Stimulated activated CD4-positive, alpha-beta T cell treated with anti-CD3 and anti-CD28 coated beads, TNF-alpha, amount 100 ng/mL, for 1 hour (primary cell): Measurements from ENCODE around the gene STK39.
"Not testable (repeated sequence)": the region's sequence is repeated elsewhere in the genome, so short reads cannot be mapped to it uniquely, and the experiment has no call there.

Experiments
- DNase-seq, 3 donors: peaks; one replicate each; pipeline ENCODE4 v3.0.0-alpha.2; 2020; ENCODE audit warnings: low read depth in 3 of 3, low spot score in 1 of 3

STK39 gene

GRCh38 chr2:168140892-168141291, 106.5 kb downstream of the STK39 start:
- DNase-seq, result no peak

DNA sequence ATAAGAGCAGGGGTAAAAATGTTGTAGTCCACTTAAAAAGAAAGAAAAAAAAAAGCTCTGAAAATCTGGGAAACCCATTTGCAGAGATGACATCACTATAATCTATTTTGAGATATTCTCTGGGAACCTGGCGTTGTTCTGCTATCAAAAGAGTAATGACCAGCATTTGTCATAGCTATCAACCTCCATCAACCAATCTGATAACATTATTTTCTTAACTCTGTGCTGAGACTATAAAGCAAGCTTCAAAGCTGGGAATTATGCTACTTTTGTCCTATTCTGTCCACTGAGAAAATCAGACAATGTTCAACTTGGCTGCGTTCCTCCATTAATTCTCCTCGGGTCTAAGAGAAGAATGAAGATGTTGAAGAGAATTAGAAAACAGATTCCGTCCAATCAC, 107.5 kb downstream of the STK39 start:
- no peak for DNase-seq

GRCh38 chr2:168138901-168139300, 108.5 kb downstream of the STK39 start:
- no peak for DNase-seq

DNA sequence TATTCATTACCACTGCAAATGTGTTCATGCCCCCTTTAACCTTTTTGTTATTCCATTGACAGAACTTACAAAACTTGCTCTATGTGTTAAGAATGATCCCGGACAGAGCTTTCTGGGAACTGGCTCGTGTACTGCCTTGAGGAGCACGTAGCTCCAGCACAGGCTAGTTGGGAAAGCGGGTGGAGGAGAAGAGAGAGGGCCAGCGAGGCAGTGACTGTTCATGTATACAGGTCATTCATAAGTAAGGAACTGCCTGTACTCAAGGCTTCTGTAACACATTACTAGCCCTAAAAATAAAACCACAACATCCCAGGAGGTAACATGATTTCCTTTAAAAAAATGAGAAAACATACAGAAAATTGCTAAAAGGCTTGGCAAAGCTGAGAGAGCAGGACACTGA, 109.0 kb downstream of the STK39 start:
- no peak for DNase-seq

GRCh38 chr2:168137510-168138180, 109.8 kb downstream of the STK39 start:
- DNase-seq, result no peak

GRCh38 chr2:168136392-168136977, 110.9 kb downstream of the STK39 start:
- DNase-seq, result no peak

GRCh38 chr2:168135630-168136029, 111.8 kb downstream of the STK39 start:
- no peak for DNase-seq

DNA sequence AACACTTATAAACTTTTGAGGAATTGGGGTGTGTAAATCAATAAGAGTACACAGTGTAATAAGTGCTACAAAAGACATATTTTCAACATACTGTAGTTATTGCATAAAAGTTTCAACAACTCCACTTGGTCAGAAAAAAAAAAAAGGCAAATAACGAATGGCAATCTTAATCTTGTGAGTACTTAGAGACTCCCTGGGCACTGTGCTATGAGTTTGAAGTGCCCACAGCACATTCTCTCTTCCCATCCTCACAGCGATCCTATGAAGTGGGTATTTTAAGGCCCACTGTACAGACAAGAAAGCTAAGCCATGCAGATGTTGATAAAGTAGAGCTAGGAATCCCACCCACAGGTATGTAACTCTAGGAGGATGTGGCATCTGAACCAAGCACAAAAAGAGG, 112.3 kb downstream of the STK39 start:
- no peak for DNase-seq

DNA sequence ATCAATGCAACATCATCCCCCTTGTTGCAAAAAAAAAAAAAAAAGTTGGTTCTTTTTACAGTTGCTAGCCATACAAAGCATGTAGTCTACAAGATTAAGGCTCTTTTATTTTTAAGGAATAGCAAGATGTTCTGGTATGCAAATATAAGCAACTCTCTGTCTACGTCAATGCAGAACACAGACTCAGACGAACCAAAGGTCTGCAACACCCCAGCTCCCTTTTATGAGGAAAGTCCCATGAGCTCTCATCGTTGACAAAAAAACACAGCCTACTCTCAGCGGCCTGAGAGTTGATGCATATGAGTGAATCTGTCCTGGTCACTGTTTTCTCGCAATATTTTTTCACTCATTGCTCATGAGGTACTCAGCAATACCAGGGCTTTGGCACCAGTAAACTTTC, 112.9 kb downstream of the STK39 start:
- DNase-seq, result no peak

GRCh38 chr2:168132389-168132788, 115.0 kb downstream of the STK39 start:
- no peak for DNase-seq

DNA sequence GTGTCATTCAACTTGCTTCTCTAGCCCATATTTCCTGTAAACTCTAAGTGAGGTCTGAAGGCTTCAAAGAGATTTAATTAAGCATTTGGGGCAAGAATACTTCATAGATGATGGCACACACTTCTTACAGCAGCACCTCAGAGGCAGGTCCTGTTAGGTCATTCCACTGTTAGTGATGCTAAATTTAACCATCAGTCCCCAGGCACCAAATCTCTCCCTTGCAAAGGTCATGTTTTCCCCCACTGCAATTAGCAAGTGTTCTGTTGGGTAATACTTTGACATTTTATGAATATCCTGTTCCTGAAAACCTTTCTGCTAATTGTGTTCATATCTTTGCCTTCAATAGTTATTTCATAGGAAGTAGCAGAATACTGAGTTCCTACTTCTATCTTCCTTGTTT, 117.0 kb downstream of the STK39 start:
- DNase-seq, result no peak

GRCh38 chr2:168127371-168127770, 120.0 kb downstream of the STK39 start:
- DNase-seq, result no peak

- DNase-seq, result not testable (repeated sequence)
Observed at GRCh38 chr2:168122210-168122609, 125.2 kb downstream of the STK39 start.

DNA sequence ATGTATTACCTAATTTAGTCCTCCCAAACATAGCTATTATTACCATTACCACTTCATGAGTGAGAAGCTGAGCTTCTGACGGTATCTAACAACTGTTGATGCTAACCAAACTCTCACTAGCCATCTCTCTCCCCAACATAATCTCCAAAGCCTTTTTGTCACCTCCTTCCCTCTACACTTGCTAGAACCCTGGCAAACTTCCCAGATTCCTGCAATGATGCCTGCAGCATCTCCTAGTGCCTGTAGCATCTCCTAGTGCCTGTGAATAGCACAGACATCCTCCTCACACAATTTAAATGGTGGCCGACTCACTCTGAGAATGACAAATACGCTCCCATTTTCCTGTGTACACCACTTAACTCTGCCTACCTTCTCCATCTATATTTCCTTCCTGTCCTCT, 126.7 kb downstream of the STK39 start:
- no peak for DNase-seq

- no peak for DNase-seq
Observed at GRCh38 chr2:168120310-168120709, 127.1 kb downstream of the STK39 start.

DNA sequence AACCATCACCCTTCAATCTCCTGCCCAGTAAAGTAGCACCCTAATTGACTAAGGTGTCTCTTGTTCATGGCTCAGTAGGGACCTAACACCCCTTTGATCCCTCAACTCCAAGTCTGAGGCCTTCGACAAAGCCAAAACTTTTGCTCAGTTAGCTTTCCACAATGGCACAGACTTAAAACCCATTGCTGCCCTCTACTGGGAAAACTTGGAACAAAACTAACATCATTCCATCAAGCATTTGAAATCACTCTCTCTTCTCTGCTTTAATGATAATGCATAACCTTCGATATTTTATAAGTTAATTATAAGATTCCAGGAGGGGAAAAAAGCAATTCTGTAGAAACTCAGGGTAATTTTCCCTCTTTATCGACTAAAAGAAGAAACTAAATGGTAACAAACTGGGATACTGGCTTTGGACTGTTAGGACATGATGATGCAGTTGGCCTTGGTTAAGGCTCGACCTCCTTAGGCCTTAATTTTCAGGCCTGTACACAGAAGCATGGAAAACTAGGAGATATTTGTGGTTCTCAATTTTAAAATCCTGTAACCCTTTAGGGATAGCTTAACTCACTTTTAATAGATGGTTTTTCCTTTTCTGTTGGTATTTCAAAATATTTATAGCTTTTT, 127.8 kb downstream of the STK39 start:
- DNase-seq, result no peak

DNA sequence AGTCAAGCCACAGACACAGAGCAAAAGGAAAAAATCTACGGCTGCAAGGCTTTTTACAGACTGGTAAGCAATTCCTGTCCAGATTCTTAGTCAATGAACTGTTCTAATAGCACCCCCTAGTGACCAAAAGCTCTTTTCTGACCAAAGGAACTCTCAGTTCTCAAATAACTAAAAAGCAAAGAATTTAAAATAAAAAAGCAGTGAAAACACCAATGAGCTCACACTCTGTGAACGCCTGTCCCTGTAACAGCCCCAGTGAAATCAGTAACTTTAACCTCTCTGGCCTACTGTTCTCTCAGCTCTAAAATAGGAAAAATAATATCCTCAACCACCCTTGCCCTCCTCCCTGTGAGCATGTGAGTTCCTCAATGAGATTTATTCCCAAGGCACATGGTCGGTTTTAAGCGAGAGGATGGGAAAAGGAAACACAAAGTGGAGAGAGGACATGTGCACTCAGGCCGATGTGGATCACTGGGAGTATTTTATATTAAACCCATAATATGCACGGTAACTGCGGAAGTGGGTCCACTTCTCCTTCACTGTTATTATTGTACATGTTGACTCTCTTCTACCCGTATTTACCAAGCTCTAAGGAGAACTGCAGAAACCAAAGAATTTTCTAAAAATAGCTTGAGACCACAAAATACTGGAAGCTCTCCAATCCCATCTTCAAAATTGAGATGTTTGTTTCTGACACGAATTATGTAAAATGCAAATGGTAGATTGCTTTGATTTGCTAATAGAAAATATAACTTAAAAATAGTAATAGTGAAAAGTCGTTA, 128.5 kb downstream of the STK39 start:
- DNase-seq, result no peak

DNA sequence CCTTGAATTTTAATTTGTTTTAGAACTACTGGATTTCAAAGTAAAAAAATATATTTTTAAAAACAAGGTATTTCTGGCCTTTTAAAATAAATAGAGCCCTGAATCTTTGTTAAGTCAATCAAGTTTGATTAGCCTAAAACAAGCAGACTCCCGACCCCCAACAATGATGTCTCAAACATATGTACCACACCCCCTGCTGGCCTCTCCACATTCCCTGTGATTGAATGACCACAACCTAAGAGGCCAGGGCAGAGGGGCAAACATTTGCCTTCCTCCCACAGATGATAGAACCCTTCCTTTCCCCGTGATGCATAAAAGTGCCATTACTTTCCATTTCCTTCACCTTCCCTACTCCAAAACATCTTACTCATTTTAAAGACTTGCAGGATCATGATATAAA, 130.9 kb downstream of the STK39 start:
- DNase-seq, result no peak

DNA sequence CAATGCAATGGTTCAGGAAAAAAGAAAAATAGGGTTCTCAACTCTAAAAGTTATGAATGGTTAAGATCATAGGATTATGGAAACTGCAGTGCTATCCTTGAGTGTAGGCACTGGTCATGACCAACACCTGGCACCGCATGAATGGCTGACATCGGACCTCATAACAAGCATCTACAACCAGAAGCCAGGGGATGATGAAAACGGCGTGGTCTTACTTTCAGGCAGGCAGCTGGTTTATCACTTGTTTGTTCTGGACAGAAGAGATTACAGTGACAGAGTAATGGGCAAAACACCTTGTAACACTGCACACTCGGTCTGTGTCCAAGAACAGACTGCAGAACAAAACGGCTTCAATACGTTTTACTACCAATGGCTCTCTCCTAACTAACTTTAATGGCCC, 132.8 kb downstream of the STK39 start:
- no peak for DNase-seq

GRCh38 chr2:168114040-168114439, 133.4 kb downstream of the STK39 start:
- DNase-seq, result no peak

- DNase-seq, result no peak
Observed at GRCh38 chr2:168107322-168107721, 140.1 kb downstream of the STK39 start.

DNA sequence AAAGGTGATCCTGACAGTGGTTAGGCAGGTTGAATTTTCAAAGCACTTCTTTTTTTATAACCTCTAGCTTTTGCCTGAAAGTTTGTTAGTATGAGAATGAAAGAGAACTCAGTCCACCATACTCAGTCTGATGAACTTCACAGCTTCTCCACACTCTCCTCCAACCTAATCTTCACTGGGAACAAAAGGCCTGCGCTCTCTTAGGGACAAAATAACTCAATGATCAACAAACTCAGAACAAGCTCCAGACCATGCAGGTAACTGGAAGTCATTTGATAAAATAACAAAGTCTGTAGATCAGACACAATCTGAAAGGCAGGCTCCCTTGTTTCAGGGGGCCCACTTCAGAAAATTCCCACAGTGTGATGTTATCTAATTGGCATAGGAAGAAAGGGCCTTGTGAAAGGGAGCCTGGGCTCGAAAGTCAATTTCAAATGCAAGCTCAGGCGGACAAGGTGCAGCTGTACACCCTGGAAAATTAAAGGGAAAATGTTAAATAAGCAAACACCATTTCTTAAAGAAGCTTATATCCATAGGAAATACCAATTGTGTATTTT, 142.2 kb downstream of the STK39 start:
- no peak for DNase-seq
